ENCODE measurements around the gene RPRD1B.

RPRD1B gene

GRCh38 chr20:38023181-38024001, 10.2 kb upstream of the RPRD1B start:
- H3K4me3 ChIP-seq (ENCODE audit: low read depth, low read length), result no peak overlapping the region
- H3K36me3 ChIP-seq (ENCODE audit: control insufficient read depth, insufficient read depth, low read length), result no peaks in the 10 kb centered on the region
- no peak overlapping the region for H3K4me2 ChIP-seq (ENCODE audit: low read length)
- peaks cover 15% of the 10 kb centered on the region for H3K79me2 ChIP-seq
- H2AFZ ChIP-seq, result no peak overlapping the region
- H3K27me3 ChIP-seq (ENCODE audit: control insufficient read depth, insufficient read depth, low read length), result no peaks in the 10 kb centered on the region
- no peaks in the 10 kb centered on the region for H3K9me3 ChIP-seq (ENCODE audit: control insufficient read depth, low read length)
- no peak overlapping the region for H3K9ac ChIP-seq
- TF ChIP-seq, protein P1, sequence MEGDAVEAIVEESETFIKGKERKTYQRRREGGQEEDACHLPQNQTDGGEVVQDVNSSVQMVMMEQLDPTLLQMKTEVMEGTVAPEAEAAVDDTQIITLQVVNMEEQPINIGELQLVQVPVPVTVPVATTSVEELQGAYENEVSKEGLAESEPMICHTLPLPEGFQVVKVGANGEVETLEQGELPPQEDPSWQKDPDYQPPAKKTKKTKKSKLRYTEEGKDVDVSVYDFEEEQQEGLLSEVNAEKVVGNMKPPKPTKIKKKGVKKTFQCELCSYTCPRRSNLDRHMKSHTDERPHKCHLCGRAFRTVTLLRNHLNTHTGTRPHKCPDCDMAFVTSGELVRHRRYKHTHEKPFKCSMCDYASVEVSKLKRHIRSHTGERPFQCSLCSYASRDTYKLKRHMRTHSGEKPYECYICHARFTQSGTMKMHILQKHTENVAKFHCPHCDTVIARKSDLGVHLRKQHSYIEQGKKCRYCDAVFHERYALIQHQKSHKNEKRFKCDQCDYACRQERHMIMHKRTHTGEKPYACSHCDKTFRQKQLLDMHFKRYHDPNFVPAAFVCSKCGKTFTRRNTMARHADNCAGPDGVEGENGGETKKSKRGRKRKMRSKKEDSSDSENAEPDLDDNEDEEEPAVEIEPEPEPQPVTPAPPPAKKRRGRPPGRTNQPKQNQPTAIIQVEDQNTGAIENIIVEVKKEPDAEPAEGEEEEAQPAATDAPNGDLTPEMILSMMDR (IDR thresholded peaks at IDR 0.05), result no peak
- no peak overlapping the region for H3K27ac ChIP-seq
- H3K4me1 ChIP-seq, result no peaks in the 10 kb centered on the region

DNA sequence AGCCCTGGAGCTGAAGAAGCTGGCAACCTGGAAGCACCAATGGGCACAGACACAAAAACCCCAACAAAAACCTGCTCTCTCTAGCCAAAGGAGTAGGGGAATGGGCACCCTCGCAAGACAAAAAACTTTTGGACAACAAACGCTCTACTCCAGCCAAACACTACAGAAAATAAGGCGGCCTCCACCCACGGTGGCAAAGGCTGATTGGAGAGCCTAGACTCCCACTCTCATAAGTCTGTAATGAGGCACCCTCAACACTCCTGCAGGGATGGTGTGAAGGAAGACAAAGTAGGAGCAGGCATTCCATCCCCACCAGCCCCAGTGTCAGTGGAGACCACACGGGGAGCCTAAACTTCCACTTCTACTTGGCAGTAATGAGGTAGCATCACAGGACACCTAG, 9.1 kb upstream of the RPRD1B start:
- H3K9ac ChIP-seq, result no peak overlapping the region
- TF ChIP-seq, protein P1 (IDR thresholded peaks at IDR 0.05), result no peak
- H3K36me3 ChIP-seq (ENCODE audit: control insufficient read depth, insufficient read depth, low read length), result no peaks in the 10 kb centered on the region
- peaks cover 13% of the 10 kb centered on the region for H3K79me2 ChIP-seq
- no peaks in the 10 kb centered on the region for H3K27me3 ChIP-seq (ENCODE audit: control insufficient read depth, insufficient read depth, low read length)
- no peaks in the 10 kb centered on the region for H3K4me1 ChIP-seq
- H3K4me2 ChIP-seq (ENCODE audit: low read length), result no peak overlapping the region
- no peak overlapping the region for H2AFZ ChIP-seq
- H3K9me3 ChIP-seq (ENCODE audit: control insufficient read depth, low read length), result no peaks in the 10 kb centered on the region
- no peak overlapping the region for H3K27ac ChIP-seq
- no peak overlapping the region for H3K4me3 ChIP-seq (ENCODE audit: low read depth, low read length)

GRCh38 chr20:38029453-38029852, 4.1 kb upstream of the RPRD1B start:
- Histone ChIP-seq H3K27ac (no peak overlapping the region), H3K4me3 (ENCODE audit: low read depth, low read length) (no peak overlapping the region), H2AFZ (no peak overlapping the region), H3K9me3 (ENCODE audit: control insufficient read depth, low read length) (no peaks in the 10 kb centered on the region), H3K79me2 (peaks cover 51% of the 10 kb centered on the region), H3K27me3 (ENCODE audit: control insufficient read depth, insufficient read depth, low read length) (no peaks in the 10 kb centered on the region), H3K4me2 (ENCODE audit: low read length) (no peak overlapping the region), H3K9ac (no peak overlapping the region), H3K4me1 (peaks cover 8% of the 10 kb centered on the region), H3K36me3 (ENCODE audit: control insufficient read depth, insufficient read depth, low read length) (no peaks in the 10 kb centered on the region)
- TF ChIP-seq, protein P1 (IDR thresholded peaks at IDR 0.05), result no peak

GRCh38 chr20:38031957-38032356, 1.6 kb upstream of the RPRD1B start:
- H2AFZ ChIP-seq, result no peak overlapping the region
- peaks cover 16% of the 10 kb centered on the region for H3K4me1 ChIP-seq
- peaks cover 63% of the 10 kb centered on the region for H3K79me2 ChIP-seq
- H3K27me3 ChIP-seq (ENCODE audit: control insufficient read depth, insufficient read depth, low read length), result no peaks in the 10 kb centered on the region
- H3K9ac ChIP-seq, result no peak overlapping the region
- H3K27ac ChIP-seq, result no peak overlapping the region
- no peaks in the 10 kb centered on the region for H3K9me3 ChIP-seq (ENCODE audit: control insufficient read depth, low read length)
- no peak overlapping the region for H3K4me2 ChIP-seq (ENCODE audit: low read length)
- no peak overlapping the region for H3K4me3 ChIP-seq (ENCODE audit: low read depth, low read length)
- TF ChIP-seq, protein P1 (IDR thresholded peaks at IDR 0.05), result no peak
- no peaks in the 10 kb centered on the region for H3K36me3 ChIP-seq (ENCODE audit: control insufficient read depth, insufficient read depth, low read length)
